ENCODE results near the gene RNU6-1.

GRCh38 chr15:67813104-67813634 lies 26.7 kb downstream of the RNU6-1 start:
- TF ChIP-seq POLR2A (IDR thresholded peaks at IDR 0.05; ENCODE audit: low read depth, low read length) (no peak), TAF1 (IDR thresholded peaks at IDR 0.05; ENCODE audit: borderline replicate concordance, low read depth, low read length) (no peak)

All from GM12892 (cell line).